HepG2 (cell line): Measurements from ENCODE around the gene ZMIZ1. TPM values are rescaled to one million over a fixed set of nuclear protein-coding genes. Genes with fewer than 3 reads are reported as not detected.
A peak's percentile ranks its signal among the peaks of the same experiment; 100 is the strongest.

ENCODE experiments used
- ARNTL ChIP-seq: sonication (generic); formaldehyde crosslinking; IDR thresholded peaks from 2 replicates; pipeline ENCODE4 v1.4.0; 2020; ENCODE audit warnings: mild to moderate bottlenecking, missing genetic modification reagents
- ATM ChIP-seq: fragments of 450-650 bp; IDR thresholded peaks from 2 replicates; pipeline ENCODE4 v1.7.1; 2017; ENCODE audit warnings: mild to moderate bottlenecking, borderline replicate concordance
- BCL6 ChIP-seq: IDR thresholded peaks from 2 replicates; pipeline ENCODE4 v1.6.1; 2016; ENCODE audit warnings: missing genetic modification reagents, missing compliant biosample characterization
- CAMTA2 ChIP-seq: sonication (generic); formaldehyde crosslinking; IDR thresholded peaks from 2 replicates; pipeline ENCODE4 v1.4.0; 2020; ENCODE audit warnings: mild to moderate bottlenecking, missing genetic modification reagents, borderline replicate concordance
- MAF1 ChIP-seq: sonication (generic); formaldehyde crosslinking; IDR thresholded peaks from 2 replicates; pipeline ENCODE4 v1.5.0; 2020; ENCODE audit warnings: missing genetic modification reagents, borderline replicate concordance
- NR3C1 ChIP-seq: sonication (generic); formaldehyde crosslinking; IDR thresholded peaks from 2 replicates; pipeline ENCODE4 v1.4.0; 2020; ENCODE audit warnings: missing genetic modification reagents
- PLRG1 ChIP-seq: fragments of 450-650 bp; conservative IDR thresholded peaks from 2 replicates; pipeline ENCODE4 v1.6.1; 2016
- RBM39 ChIP-seq: fragments of 200-400 bp; formaldehyde crosslinking; IDR thresholded peaks from one replicate; pipeline ENCODE4 v1.6.1; 2018; ENCODE audit warnings: antibody characterized with exemption, mild to moderate bottlenecking, low read depth, low read length; ENCODE audit not compliant: poor library complexity, severe bottlenecking
- SOX5 ChIP-seq: IDR thresholded peaks from 2 replicates; pipeline ENCODE4 v1.6.1; 2016; ENCODE audit warnings: borderline replicate concordance
- SP4 ChIP-seq: sonication (generic); formaldehyde crosslinking; IDR thresholded peaks from 2 replicates; pipeline ENCODE4 v1.8.1; 2023; ENCODE audit warnings: mild to moderate bottlenecking, missing genetic modification reagents
- TGIF2 ChIP-seq: IDR thresholded peaks from 2 replicates; pipeline ENCODE4 v1.6.1; 2016; ENCODE audit warnings: control low read depth, missing compliant biosample characterization
- polyA plus RNA-seq, 8 experiments: library from polyadenylated mRNA; depleted of rRNA in 3 of 8; stranded (reverse) in 7 of 8; unstranded in 1 of 8; fragments of >200 nt; fragmentation: Illumina TruSeq in 4 of 8; extraction: Trizol in 4 of 8; gene quantifications; 2 replicates each; pipeline versions ENCODE4 v1.2.1 to v1.2.3, GENCODE V29; 2011 to 2016; ENCODE audit warnings: low read depth in 4 of 8, missing spikeins in 1 of 8, mixed read lengths in 1 of 8; ENCODE audit not compliant: insufficient read depth in 1 of 8
- total RNA-seq, 5 experiments: library from RNA; depleted of rRNA; stranded (reverse); fragments of >200 nt; fragmentation: Illumina TruSeq; extraction: Trizol; gene quantifications; 2 replicates each; pipeline ENCODE4 v1.2.3, GENCODE V29; 2016; ENCODE audit warnings: low read depth in 1 of 5
- TF ChIP-seq, protein P1 (sequence below): sonication (generic); formaldehyde crosslinking; IDR thresholded peaks from 2 replicates; pipeline ENCODE4 v1.5.0; 2020; ENCODE audit warnings: mild to moderate bottlenecking, low read depth, missing genetic modification reagents, borderline replicate concordance
- TF ChIP-seq, protein P2 (sequence below): sonication (generic); formaldehyde crosslinking; conservative IDR thresholded peaks from 2 replicates; pipeline ENCODE4 v1.4.0; 2020; ENCODE audit warnings: missing genetic modification reagents
- TF ChIP-seq, protein P3 (sequence below): sonication (generic); formaldehyde crosslinking; IDR thresholded peaks from 2 replicates; pipeline ENCODE4 v1.5.0; 2020; ENCODE audit warnings: mild to moderate bottlenecking, missing genetic modification reagents
- TF ChIP-seq, protein P4 (sequence below): IDR thresholded peaks from 2 replicates; pipeline ENCODE4 v1.4.0; 2020; ENCODE audit warnings: mild to moderate bottlenecking, missing genetic modification reagents

Gene ZMIZ1
- total and polyA plus RNA-seq, 2 of the 13 experiments (the other 11 are each of a cell fraction or from before 2014, with no cell fraction given): 5.3 to 10.2 TPM

DNA sequence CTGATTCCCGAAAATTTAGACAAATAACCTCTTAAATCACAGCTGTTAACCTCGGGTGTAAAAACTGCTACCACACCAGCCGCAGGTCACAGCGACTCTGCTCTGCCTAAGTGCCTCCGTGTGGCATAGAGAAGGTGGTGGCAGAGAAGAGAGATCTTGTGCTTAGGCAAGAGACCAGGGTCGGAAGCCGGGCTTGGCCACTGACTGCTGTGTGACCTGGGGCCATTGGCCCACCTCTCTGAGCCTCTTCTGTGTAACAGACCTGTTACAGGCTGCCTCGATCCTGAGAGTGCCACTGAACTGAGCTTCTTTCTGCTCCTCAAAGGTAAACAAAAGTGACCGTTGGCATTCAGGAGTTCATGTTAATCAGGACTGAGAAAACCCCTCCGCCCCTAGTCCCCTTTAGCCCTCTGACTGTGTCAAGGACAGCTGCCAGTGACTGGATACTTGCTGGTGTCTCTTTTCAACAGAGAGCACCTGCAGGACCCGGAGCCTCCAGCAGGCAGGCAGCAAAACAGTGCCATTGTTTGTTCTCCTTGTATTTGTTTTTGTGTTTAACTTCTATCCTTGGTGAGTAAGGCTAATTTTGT, 36.5 kb downstream of the ZMIZ1 start (continued):
- TF ChIP-seq, protein P1, sequence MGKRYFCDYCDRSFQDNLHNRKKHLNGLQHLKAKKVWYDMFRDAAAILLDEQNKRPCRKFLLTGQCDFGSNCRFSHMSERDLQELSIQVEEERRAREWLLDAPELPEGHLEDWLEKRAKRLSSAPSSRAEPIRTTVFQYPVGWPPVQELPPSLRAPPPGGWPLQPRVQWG (CRISPR knock-in tag): no peak
- TF ChIP-seq SP4 (CRISPR knock-in tag) (0 out of 2 replicates have a peak, but pooled peaks have one; percentile 31), BCL6 (peak; percentile 80), MAF1 (no peak), ATM (no peak), PLRG1 (no peak), TGIF2 (CRISPR knock-in tag) (no peak), SOX5 (CRISPR knock-in tag) (peak; percentile 88), NR3C1 (CRISPR knock-in tag) (no peak), CAMTA2 (no peak), RBM39 (no peak), ARNTL (CRISPR knock-in tag) (0 out of 2 replicates have a peak, but pooled peaks have one; percentile 18)
- TF ChIP-seq, protein P2, sequence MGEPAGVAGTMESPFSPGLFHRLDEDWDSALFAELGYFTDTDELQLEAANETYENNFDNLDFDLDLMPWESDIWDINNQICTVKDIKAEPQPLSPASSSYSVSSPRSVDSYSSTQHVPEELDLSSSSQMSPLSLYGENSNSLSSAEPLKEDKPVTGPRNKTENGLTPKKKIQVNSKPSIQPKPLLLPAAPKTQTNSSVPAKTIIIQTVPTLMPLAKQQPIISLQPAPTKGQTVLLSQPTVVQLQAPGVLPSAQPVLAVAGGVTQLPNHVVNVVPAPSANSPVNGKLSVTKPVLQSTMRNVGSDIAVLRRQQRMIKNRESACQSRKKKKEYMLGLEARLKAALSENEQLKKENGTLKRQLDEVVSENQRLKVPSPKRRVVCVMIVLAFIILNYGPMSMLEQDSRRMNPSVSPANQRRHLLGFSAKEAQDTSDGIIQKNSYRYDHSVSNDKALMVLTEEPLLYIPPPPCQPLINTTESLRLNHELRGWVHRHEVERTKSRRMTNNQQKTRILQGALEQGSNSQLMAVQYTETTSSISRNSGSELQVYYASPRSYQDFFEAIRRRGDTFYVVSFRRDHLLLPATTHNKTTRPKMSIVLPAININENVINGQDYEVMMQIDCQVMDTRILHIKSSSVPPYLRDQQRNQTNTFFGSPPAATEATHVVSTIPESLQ (CRISPR knock-in tag): no peak
- TF ChIP-seq, protein P3, sequence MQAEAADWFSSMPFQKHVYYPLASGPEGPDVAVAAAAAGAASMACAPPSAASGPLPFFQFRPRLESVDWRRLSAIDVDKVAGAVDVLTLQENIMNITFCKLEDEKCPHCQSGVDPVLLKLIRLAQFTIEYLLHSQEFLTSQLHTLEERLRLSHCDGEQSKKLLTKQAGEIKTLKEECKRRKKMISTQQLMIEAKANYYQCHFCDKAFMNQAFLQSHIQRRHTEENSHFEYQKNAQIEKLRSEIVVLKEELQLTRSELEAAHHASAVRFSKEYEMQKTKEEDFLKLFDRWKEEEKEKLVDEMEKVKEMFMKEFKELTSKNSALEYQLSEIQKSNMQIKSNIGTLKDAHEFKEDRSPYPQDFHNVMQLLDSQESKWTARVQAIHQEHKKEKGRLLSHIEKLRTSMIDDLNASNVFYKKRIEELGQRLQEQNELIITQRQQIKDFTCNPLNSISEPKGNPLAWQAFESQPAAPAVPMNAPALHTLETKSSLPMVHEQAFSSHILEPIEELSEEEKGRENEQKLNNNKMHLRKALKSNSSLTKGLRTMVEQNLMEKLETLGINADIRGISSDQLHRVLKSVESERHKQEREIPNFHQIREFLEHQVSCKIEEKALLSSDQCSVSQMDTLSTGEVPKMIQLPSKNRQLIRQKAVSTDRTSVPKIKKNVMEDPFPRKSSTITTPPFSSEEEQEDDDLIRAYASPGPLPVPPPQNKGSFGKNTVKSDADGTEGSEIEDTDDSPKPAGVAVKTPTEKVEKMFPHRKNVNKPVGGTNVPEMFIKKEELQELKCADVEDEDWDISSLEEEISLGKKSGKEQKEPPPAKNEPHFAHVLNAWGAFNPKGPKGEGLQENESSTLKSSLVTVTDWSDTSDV (CRISPR knock-in tag): no peak
- TF ChIP-seq, protein P4, sequence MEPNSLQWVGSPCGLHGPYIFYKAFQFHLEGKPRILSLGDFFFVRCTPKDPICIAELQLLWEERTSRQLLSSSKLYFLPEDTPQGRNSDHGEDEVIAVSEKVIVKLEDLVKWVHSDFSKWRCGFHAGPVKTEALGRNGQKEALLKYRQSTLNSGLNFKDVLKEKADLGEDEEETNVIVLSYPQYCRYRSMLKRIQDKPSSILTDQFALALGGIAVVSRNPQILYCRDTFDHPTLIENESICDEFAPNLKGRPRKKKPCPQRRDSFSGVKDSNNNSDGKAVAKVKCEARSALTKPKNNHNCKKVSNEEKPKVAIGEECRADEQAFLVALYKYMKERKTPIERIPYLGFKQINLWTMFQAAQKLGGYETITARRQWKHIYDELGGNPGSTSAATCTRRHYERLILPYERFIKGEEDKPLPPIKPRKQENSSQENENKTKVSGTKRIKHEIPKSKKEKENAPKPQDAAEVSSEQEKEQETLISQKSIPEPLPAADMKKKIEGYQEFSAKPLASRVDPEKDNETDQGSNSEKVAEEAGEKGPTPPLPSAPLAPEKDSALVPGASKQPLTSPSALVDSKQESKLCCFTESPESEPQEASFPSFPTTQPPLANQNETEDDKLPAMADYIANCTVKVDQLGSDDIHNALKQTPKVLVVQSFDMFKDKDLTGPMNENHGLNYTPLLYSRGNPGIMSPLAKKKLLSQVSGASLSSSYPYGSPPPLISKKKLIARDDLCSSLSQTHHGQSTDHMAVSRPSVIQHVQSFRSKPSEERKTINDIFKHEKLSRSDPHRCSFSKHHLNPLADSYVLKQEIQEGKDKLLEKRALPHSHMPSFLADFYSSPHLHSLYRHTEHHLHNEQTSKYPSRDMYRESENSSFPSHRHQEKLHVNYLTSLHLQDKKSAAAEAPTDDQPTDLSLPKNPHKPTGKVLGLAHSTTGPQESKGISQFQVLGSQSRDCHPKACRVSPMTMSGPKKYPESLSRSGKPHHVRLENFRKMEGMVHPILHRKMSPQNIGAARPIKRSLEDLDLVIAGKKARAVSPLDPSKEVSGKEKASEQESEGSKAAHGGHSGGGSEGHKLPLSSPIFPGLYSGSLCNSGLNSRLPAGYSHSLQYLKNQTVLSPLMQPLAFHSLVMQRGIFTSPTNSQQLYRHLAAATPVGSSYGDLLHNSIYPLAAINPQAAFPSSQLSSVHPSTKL (CRISPR knock-in tag): peak; percentile 85
